ENCODE data around the gene F8. TPM values are rescaled to one million over a fixed set of nuclear protein-coding genes. Genes with fewer than 3 reads are reported as not detected.

F8 gene
- total RNA-seq, 4 donors from 2014 or later, result 7.2 to 28.4 (median 14.6) TPM

- WGBS, 2 donors, result 75 to 93% methylated on average over 4 of the region's 4 CpGs
- TF ChIP-seq POLR2A (IDR thresholded peaks at IDR 0.05), result no peak
- TF ChIP-seq CTCF (IDR thresholded peaks at IDR 0.05), result no peak
- TF ChIP-seq EP300 (IDR thresholded peaks at IDR 0.05), result no peak
- no peak for DNase-seq (ENCODE audit: low spot score in 2 of 2)
- no peaks in the 10 kb centered on the region for H3K9me3 ChIP-seq
- no peak overlapping the region for H3K4me3 ChIP-seq
- no peak overlapping the region for H3K27ac ChIP-seq
- no peaks in the 10 kb centered on the region for H3K36me3 ChIP-seq
- no peaks in the 10 kb centered on the region for H3K27me3 ChIP-seq
- H3K4me1 ChIP-seq, result no peaks in the 10 kb centered on the region
These were observed 231.1 kb downstream of the F8 start for GRCh38 chrX:154791467-154791866.

Small RNA genes within 50 kb of the gene (small RNA-seq; reads per million reads assigned to genes)
- not detected for gene MIR1184-1

Other genes starting within 250 kb of the F8 start
- gene MPP1, start 217.2 kb downstream of the F8 start, total RNA-seq, result 10 to 100 TPM; 14.3 to 43.2 (median 17.0) TPM
- gene SMIM9, start 188.1 kb downstream of the F8 start, total RNA-seq, result not detected
- gene F8A1, start 136.4 kb downstream of the F8 start, total RNA-seq, result 10 to 100 TPM in 3 of 4 donors, 1 to 10 TPM in 1; 5.5 to 27.3 (median 13.6) TPM
- gene FUNDC2, start 4.1 kb upstream of the F8 start, total RNA-seq, result 10 to 100 TPM; 40.2 to 83.3 (median 59.8) TPM
- 10 to 100 TPM; 22.2 to 27.0 (median 23.7) TPM for gene CMC4, start 48.4 kb upstream of the F8 start, total RNA-seq
- gene MTCP1, start 48.4 kb upstream of the F8 start, total RNA-seq, result 1 to 10 TPM; 2.7 to 5.3 (median 2.8) TPM
- gene BRCC3, start 48.8 kb upstream of the F8 start, total RNA-seq, result 10 to 100 TPM in 3 of 4 donors, 1 to 10 TPM in 1; 6.9 to 17.7 (median 11.5) TPM
- gene VBP1, start 193.7 kb upstream of the F8 start, total RNA-seq, result 10 to 100 TPM; 23.9 to 35.4 (median 29.6) TPM
- 1 to 10 TPM in 1 of 4 donors, under 1 TPM in 3; 0.22 to 1.8 (median 0.87) TPM for gene RAB39B, start 241.8 kb upstream of the F8 start, total RNA-seq